ENCODE results near the gene NAA20.
A peak's percentile ranks its signal among the peaks of the same experiment; 100 is the strongest.

NAA20 gene

DNA sequence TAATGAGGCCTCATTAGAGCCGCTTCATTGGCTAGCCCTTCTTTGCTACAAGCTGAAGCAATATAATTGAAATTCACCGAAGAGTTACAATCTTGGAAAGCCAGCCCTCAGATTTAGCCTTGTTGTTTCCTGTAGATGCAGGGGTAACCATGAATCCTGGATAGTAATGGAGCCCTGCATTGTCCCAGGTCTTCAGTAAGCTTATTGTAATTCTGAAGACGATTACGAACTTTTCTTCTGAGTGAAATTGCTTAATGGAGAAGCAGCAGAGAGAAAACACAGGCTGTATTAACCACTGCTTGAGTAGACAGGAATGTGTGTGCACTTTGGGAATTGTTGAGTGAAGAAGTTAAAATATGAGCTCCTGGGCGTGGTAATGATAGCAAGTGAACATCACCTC is 26.3 kb upstream of the NAA20 start:
- TF ChIP-seq, protein P1, sequence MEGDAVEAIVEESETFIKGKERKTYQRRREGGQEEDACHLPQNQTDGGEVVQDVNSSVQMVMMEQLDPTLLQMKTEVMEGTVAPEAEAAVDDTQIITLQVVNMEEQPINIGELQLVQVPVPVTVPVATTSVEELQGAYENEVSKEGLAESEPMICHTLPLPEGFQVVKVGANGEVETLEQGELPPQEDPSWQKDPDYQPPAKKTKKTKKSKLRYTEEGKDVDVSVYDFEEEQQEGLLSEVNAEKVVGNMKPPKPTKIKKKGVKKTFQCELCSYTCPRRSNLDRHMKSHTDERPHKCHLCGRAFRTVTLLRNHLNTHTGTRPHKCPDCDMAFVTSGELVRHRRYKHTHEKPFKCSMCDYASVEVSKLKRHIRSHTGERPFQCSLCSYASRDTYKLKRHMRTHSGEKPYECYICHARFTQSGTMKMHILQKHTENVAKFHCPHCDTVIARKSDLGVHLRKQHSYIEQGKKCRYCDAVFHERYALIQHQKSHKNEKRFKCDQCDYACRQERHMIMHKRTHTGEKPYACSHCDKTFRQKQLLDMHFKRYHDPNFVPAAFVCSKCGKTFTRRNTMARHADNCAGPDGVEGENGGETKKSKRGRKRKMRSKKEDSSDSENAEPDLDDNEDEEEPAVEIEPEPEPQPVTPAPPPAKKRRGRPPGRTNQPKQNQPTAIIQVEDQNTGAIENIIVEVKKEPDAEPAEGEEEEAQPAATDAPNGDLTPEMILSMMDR (conservative IDR thresholded peaks at IDR 0.05; ENCODE audit: low read depth, low read length): no peak
- no peak overlapping the region for H3K4me3 ChIP-seq (ENCODE audit: low read depth, low read length)
- DNase-seq (ENCODE audit: low read depth): no peak

DNA sequence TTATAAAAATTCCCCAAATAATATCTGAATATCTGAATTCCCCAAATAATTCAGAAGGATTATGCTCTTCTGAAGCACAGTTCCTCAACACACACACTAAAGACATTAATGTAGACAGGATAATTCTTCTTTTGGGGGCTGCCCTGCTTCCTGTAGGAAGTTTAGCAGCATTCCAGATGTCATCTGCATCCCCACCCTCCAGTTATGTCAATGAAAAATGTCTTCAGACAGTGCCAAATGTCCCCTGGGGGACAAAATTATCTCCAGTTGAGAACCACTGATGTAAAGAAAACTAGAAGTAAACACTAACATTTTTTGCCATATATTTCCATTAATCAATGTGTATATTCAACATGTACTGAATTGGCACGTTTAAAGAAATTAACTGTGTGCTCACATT is 25.9 kb upstream of the NAA20 start:
- H3K4me3 ChIP-seq (ENCODE audit: low read depth, low read length): no peak overlapping the region
- DNase-seq (ENCODE audit: low read depth): no peak
- TF ChIP-seq, protein P1 (conservative IDR thresholded peaks at IDR 0.05; ENCODE audit: low read depth, low read length): no peak

DNA sequence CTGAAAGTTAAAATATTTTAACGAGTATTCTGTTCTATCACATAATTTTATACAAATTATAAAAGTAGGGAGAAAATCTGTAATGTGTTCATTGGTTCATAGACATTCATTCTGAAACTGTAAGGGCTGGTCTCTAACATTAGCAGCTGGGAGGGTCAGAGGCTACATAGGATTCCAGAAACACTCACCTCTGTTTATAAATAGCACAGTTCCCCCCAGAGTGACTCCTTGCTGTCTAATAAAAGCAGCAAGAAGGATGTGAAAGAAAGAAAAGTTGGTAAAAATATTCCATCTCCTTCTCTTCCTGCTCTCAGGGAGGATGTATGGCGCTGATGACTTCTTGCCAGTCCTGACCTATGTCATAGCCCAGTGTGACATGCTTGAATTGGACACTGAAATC is 25.3 kb upstream of the NAA20 start:
- DNase-seq (ENCODE audit: low read depth): peak; percentile 37
- TF ChIP-seq, protein P1 (conservative IDR thresholded peaks at IDR 0.05; ENCODE audit: low read depth, low read length): no peak
- H3K4me3 ChIP-seq (ENCODE audit: low read depth, low read length): no peak overlapping the region

DNA sequence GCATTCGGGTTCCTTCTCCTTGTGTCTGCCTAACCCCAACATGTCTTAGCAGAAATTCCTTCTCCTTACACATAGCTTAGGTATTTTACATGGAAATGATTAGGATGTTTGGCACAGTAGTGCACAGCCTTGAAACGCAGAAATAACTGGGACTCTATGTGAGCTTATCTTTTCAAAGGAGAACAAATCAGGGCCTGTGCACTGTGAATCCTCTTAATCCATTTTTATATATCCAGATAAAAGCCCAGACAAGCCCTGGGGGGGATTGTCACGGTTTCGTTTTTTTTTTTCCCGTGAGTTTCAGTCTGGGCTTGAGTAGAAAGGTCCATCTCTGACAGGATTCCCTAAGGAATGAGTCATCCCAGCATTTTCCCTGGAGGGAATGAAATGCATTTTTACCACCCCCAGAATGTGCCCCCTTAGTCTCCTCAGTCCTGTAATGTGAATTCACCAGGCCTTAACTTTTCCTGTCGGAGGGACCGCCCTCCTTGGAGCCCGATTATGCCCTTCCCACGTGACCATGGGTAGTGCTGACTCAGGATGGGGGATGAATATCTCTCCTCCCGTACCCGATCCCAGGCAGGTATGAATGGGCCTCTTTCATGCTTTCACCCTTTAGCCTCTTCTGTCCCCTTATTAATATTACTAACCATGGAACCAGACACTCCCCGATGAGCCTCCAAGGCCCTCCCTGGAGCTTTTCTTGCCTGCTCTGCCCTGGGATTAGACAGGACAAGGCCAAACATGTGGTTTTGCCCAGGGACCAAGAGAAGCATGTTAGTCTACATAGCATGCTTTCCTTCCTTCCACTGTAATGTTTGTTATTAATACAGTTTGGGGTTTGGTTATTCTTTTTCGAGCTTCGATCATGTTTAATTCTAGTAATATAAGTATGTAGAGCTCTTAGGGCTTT is 23.9 kb upstream of the NAA20 start:
- TF ChIP-seq, protein P1 (conservative IDR thresholded peaks at IDR 0.05; ENCODE audit: low read depth, low read length): no peak
- no peak overlapping the region for H3K4me3 ChIP-seq (ENCODE audit: low read depth, low read length)
- peak; percentile 86 for DNase-seq (ENCODE audit: low read depth)

DNA sequence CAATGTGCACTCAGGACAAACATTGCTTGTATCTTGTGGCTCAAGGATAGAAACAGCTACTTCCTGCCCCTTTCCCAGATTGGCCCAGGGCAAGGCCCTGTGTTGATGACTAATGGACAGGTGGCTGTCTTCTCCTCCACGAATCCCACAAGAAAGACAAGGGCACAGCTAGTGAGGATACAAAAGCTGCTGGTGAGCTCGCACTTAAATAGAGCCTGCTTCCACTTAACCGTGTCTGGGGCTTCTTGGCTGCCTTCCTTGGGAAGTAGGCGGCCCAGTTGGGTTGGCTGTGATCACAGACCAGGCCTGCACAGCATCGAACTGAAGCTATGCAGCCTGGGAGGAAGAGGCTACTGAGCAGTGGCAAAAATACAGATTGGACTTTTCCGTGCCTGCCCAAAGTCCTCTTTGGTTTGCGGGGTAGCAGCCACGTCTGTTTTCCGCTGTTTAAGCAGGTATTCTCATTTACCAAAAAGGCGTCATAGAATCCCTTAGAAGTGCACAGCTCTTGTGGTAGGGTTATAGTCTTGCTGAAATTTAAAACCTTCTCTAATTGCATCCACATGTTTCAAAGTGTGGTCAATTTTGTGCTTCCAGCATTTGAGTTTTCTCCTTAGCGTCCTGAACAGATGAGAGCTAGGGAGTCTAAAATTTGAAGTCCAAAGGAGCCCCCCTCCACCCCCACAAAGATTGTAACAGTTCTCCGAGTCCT is 23.0 kb upstream of the NAA20 start:
- H3K4me3 ChIP-seq (ENCODE audit: low read depth, low read length): no peak overlapping the region
- TF ChIP-seq, protein P1 (conservative IDR thresholded peaks at IDR 0.05; ENCODE audit: low read depth, low read length): no peak
- DNase-seq (ENCODE audit: low read depth): peak; percentile 52

DNA sequence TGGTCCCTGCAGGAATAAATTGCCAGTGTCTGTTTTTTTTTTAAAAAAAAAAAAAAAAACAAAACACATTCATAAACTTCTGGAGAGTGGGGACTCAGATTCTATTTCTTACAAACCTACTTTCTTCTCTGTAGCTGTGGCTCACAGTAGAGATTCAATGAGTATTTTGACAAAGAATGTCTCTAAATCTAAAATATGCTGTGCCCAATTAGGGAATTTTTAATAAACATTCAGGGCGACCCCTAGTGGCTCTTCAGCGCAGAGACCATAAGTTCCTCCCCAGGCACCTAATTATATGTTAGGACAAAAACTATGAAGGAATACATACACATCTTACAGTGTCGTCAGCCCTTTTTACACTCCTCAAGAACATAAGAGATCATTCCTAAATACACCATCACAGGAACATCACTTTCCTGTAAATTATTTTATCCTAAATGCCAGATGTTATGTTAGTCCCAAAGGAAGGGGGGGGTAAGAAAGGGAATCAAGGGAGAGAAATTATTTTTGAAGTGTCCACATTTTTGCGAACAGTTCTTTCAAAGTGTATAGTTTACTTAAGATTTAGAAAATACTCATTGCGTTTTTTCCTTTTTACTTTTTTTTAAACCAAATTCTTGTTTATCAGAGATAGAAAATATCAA is 21.8 kb upstream of the NAA20 start:
- TF ChIP-seq, protein P1 (conservative IDR thresholded peaks at IDR 0.05; ENCODE audit: low read depth, low read length): peak; percentile 87
- peak; percentile 79 for DNase-seq (ENCODE audit: low read depth)
- H3K4me3 ChIP-seq (ENCODE audit: low read depth, low read length): no peak overlapping the region
